Activated CD8-positive, alpha-beta memory T cell treated with anti-CD3 and anti-CD28 coated beads, Interleukin-2, amount 10 ng/mL, durations not matched to agents 7 days and 5 days (primary cell): Measurements from ENCODE around the gene MAPK9. TPM values are rescaled to one million over a fixed set of nuclear protein-coding genes. Genes with fewer than 3 reads are reported as not detected.
A peak's percentile ranks its signal among the peaks of the same experiment; 100 is the strongest.
"Not testable (repeated sequence)": the region's sequence is repeated elsewhere in the genome, so short reads cannot be mapped to it uniquely, and the experiment has no call there.

Experiments
- ATAC-seq: fragments of 150-1000 bp; cut with Tn5 transposase; one replicate; pipeline ENCODE4 v1.10.0; 2021; ENCODE audit warnings: moderate library complexity
- CTCF ChIA-PET: fragments of 350-600 bp; sonication (Branson Sonifier 250); formaldehyde crosslinking; loops from one replicate; lab custom pipeline; 2021; ENCODE audit warnings: antibody characterized with exemption; lab: Charles Lee
- DNase-seq: peaks from one replicate; pipeline ENCODE4 v3.0.0-alpha.2; 2020
- H3K27ac Mint-ChIP-seq: one replicate; pipeline ENCODE4 v1.8.0; 2021; ENCODE audit warnings: mild to moderate bottlenecking, mixed read lengths
- H3K27me3 Mint-ChIP-seq: one replicate; pipeline ENCODE4 v1.8.0; 2021; ENCODE audit warnings: mixed read lengths
- H3K36me3 Mint-ChIP-seq: one replicate; pipeline ENCODE4 v1.8.0; 2021; ENCODE audit warnings: mild to moderate bottlenecking, mixed read lengths
- H3K4me1 Mint-ChIP-seq: one replicate; pipeline ENCODE4 v1.8.0; 2021; ENCODE audit warnings: mixed read lengths
- H3K4me3 Mint-ChIP-seq: one replicate; pipeline ENCODE4 v1.8.0; 2021; ENCODE audit warnings: mild to moderate bottlenecking, moderate library complexity, mixed read lengths
- H3K9me3 Mint-ChIP-seq: one replicate; pipeline ENCODE4 v1.8.0; 2022; ENCODE audit warnings: low read depth, mixed read lengths
- total RNA-seq, 2 experiments: library from RNA; stranded (reverse); gene quantifications; one replicate each; pipeline ENCODE4 v1.2.3, GENCODE V29; 2021

Gene MAPK9
- total RNA-seq, 2 experiments from 2014 or later = 40.9 to 44.4 TPM

DNA sequence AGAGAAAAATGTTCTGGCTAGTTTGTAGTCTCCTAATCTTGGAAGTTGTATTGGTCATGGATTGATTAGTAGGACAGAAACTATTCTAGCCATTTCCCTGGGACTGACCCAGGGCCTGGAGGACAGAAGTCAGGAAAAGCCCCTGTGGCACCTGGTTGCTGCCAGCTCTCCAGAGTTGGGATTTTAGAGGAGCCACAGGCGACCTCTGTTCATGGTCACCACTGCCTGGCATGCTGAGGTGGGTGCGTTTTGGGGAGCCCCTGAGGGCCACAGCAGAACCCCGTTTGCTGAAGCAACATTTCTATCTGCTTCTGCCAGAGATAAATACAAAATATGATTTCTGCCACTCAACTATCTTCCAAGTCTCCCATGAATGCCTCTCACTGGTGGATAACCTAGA is 7.6 kb upstream of the MAPK9 start:
- CTCF ChIA-PET = no interaction called here
- Mint-ChIP-seq H3K4me3 (no peak overlapping the region), H3K9me3 (no peaks in the 10 kb centered on the region), H3K4me1 (no peaks in the 10 kb centered on the region), H3K27ac (no peak overlapping the region), H3K27me3 (no peaks in the 10 kb centered on the region), H3K36me3 (no peaks in the 10 kb centered on the region)
- no peak for DNase-seq
- no peak for ATAC-seq

DNA sequence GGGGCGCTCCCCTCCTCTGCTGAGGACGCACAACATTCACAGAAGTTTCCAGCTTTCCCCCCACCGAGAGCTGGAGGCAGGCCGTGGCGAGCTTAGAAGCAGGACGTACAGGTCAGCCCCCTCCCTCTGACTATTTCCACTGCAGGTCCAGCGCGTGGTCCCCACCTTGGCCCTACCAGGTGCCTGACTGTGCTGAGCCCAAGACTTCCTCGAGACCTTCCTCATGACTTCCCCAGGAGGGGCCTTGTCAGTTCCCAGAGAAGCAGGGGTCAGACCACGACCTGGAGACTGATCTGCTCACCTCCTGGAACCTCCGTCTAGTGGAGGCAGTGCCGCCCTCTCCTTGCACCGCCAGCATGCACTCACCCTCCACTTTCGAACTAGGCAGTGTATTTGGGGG is 7.1 kb upstream of the MAPK9 start:
- H3K9me3 Mint-ChIP-seq, H3K27me3 Mint-ChIP-seq, CTCF ChIA-PET, ATAC-seq, DNase-seq, H3K4me3 Mint-ChIP-seq, H3K27ac Mint-ChIP-seq, H3K4me1 Mint-ChIP-seq, H3K36me3 Mint-ChIP-seq: not testable (repeated sequence)

DNA sequence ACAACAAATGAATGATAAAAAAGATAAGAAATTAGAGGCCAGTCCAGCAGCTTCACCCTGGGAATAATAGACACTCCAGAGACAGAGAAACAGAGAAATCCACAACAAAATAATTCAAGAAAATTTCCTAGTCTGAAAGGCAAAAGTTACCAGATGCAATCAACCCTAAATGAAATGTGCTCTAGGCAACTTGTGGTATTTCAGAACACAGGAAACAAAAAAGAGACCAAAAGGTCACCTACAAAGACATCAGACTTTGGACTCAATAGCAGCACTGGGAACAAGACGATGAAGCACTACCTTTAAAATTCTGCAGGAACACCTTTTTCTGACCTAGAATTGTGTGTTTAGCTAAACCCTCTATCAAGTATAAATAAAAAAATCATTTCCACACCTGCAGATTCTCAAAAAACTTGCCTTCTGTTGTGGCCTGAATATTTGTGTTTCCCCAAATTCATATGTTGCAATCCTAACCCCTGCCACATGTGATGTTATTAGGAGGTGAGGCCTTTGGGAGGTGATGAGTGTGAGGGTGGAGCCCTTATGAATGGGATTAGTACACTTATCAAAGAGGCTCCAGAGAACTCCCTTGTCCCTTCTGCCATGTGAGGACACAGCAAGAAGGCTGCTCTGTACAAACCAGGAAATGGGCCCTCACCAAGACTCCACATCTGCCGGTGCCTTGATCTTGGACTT is 5.9 kb upstream of the MAPK9 start:
- Mint-ChIP-seq H3K36me3 (no peaks in the 10 kb centered on the region), H3K9me3 (no peaks in the 10 kb centered on the region), H3K4me1 (peaks cover 9% of the 10 kb centered on the region), H3K27ac (no peak overlapping the region), H3K4me3 (no peak overlapping the region), H3K27me3 (no peaks in the 10 kb centered on the region)
- DNase-seq = no peak
- CTCF ChIA-PET = interaction anchor here (0.8 to 1.4 kb wide), 2 partner anchors 17 to 18 kb away, joined by 3 to 5 read pairs; no protein-coding TSS in a partner anchor
- no peak for ATAC-seq

- no peak overlapping the region for H3K27ac Mint-ChIP-seq
- CTCF ChIA-PET = interaction anchor here (0.7 to 6.8 kb wide), 5 partner anchors 17 to 33 kb away, joined by 3 to 147 read pairs (median 5); no protein-coding TSS in a partner anchor
- H3K9me3 Mint-ChIP-seq = no peaks in the 10 kb centered on the region
- peaks cover 1% of the 10 kb centered on the region for H3K36me3 Mint-ChIP-seq
- H3K4me3 Mint-ChIP-seq = no peak overlapping the region
- no peak for ATAC-seq
- H3K4me1 Mint-ChIP-seq = peaks cover 12% of the 10 kb centered on the region
- no peak for DNase-seq
- no peaks in the 10 kb centered on the region for H3K27me3 Mint-ChIP-seq
Measured at GRCh38 chr5:180296771-180297170, 4.9 kb upstream of the MAPK9 start.

DNA sequence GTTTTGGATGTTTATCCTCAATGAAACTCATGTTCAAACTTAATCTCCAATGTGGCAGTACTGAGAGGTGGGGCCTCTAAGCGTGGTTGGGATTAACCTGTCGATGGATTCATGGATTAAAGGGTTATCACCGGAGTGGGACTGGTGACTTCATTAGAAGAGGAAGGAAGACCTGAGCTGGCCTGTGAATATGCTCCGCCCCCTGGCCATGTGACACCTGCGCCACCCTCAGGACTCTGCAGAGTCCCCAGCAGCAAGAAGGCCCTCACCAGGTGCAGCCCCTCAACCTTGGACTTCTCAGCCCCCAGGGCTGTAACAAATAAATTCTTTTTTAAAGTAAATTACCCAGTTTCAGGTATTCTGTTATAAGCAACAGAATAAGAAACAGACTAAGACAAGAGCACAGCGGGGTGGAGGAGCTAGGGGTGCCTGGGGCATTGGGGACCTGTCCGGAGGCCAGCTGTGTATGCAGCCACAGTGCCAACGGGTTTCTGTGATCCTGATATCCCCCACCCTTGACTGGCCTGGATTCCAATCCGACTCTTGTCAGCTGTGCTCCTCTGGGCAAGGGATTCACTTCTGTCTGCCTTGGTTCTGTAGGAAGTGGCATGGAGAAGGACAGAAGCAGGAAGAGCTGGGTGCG is 3.2 kb upstream of the MAPK9 start:
- Mint-ChIP-seq H3K36me3 (peaks cover 1% of the 10 kb centered on the region), H3K4me3 (no peak overlapping the region), H3K9me3 (no peaks in the 10 kb centered on the region), H3K4me1 (peaks cover 23% of the 10 kb centered on the region), H3K27ac (no peak overlapping the region), H3K27me3 (no peaks in the 10 kb centered on the region)
- no peak for DNase-seq
- ATAC-seq = no peak
- CTCF ChIA-PET = interaction anchor here (0.6 to 6.8 kb wide), 7 partner anchors 12 to 175 kb away, joined by 3 to 147 read pairs (median 9); partner anchors contain the start of gene RASGEF1C

DNA sequence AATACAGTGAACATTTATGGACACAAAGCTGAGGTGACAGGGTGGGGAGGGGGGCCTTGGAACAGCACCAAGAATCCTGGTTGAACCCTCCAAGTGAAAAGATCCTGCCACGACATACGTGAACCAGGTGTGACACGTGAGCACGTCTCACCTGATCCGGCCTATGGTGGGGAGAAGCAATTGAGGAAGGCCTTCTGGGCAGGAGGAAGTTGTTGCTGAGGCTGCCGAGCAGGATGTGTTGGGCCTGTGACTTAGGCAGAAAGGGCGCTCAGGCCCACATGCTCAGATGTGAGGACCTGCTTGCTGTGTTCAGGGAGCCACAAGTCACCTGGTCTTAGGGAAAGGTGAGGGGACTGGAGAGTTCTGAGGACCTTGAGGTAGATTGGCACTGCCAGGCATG is 2.5 kb upstream of the MAPK9 start:
- no peak overlapping the region for H3K4me3 Mint-ChIP-seq
- peaks cover 1% of the 10 kb centered on the region for H3K36me3 Mint-ChIP-seq
- peaks cover 23% of the 10 kb centered on the region for H3K4me1 Mint-ChIP-seq
- no peaks in the 10 kb centered on the region for H3K9me3 Mint-ChIP-seq
- H3K27me3 Mint-ChIP-seq = no peaks in the 10 kb centered on the region
- CTCF ChIA-PET = interaction anchor here (0.6 to 6.8 kb wide), 11 partner anchors 12 to 179 kb away, joined by 3 to 147 read pairs (median 9); partner anchors contain the start of gene RASGEF1C
- H3K27ac Mint-ChIP-seq = peak overlapping the region; percentile 15
- ATAC-seq (no peak), DNase-seq (no peak)

GRCh38 chr5:180291234-180291940 is 496 bp downstream of the MAPK9 start:
- peaks cover 23% of the 10 kb centered on the region for H3K4me1 Mint-ChIP-seq
- H3K36me3 Mint-ChIP-seq = peaks cover 16% of the 10 kb centered on the region
- no peaks in the 10 kb centered on the region for H3K9me3 Mint-ChIP-seq
- peak overlapping the region; percentile 93 for H3K4me3 Mint-ChIP-seq
- CTCF ChIA-PET = interaction anchor here (1.2 to 6.8 kb wide), 6 partner anchors 10 to 601 kb away, joined by 3 to 147 read pairs (median 8); partner anchors contain the start of gene RASGEF1C
- DNase-seq (peak; percentile 51), ATAC-seq (peak; percentile 31)
- no peaks in the 10 kb centered on the region for H3K27me3 Mint-ChIP-seq
- H3K27ac Mint-ChIP-seq = peak overlapping the region; percentile 61

GRCh38 chr5:180290568-180291233 is 1.2 kb downstream of the MAPK9 start:
- Mint-ChIP-seq H3K4me3 (peak overlapping the region; percentile 73), H3K27me3 (no peaks in the 10 kb centered on the region), H3K27ac (peak overlapping the region; percentile 61), H3K36me3 (peaks cover 18% of the 10 kb centered on the region), H3K9me3 (no peaks in the 10 kb centered on the region), H3K4me1 (peaks cover 23% of the 10 kb centered on the region)
- CTCF ChIA-PET = interaction anchor here (1.2 to 6.8 kb wide), 4 partner anchors 24 to 601 kb away, joined by 3 to 147 read pairs (median 50); partner anchors contain the start of gene RASGEF1C
- DNase-seq (no peak), ATAC-seq (no peak)

- CTCF ChIA-PET = interaction anchor here (1.6 to 6.8 kb wide), 4 partner anchors 25 to 600 kb away, joined by 3 to 147 read pairs (median 60); no protein-coding TSS in a partner anchor
- DNase-seq (no peak), ATAC-seq (no peak)
- Mint-ChIP-seq H3K4me3 (no peak overlapping the region), H3K27me3 (no peaks in the 10 kb centered on the region), H3K36me3 (peaks cover 23% of the 10 kb centered on the region), H3K9me3 (no peaks in the 10 kb centered on the region), H3K4me1 (peaks cover 23% of the 10 kb centered on the region), H3K27ac (no peak overlapping the region)
Measured at GRCh38 chr5:180289966-180290365, 1.9 kb downstream of the MAPK9 start.

GRCh38 chr5:180289433-180289832 is 2.5 kb downstream of the MAPK9 start:
- DNase-seq = no peak
- CTCF ChIA-PET = interaction anchor here (4.9 kb wide), 1 partner anchor 26 kb away, joined by 25 read pairs; no protein-coding TSS in a partner anchor
- Mint-ChIP-seq H3K27ac (no peak overlapping the region), H3K36me3 (peaks cover 29% of the 10 kb centered on the region), H3K27me3 (no peaks in the 10 kb centered on the region), H3K4me1 (peaks cover 23% of the 10 kb centered on the region), H3K9me3 (no peaks in the 10 kb centered on the region), H3K4me3 (no peak overlapping the region)
- no peak for ATAC-seq

DNA sequence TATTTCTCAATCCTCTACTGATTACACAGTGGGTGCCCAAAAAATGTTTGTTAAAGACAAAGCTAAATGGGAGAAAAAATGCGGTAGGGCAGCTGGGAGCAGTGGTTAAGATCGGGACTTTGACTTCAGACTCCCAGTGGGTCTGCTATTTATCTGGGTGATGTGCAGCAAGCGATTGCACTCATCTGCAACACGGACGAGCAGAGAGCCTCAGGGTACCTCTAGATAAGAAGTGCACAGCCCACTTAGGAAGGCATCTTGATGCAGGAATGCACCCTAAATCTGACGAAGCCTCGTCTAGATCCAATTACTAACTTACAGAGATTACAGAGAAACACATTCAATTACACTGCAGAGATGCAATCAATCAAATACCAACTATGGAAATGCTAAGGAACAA is 4.0 kb downstream of the MAPK9 start:
- CTCF ChIA-PET = interaction anchor here (4.9 kb wide), 1 partner anchor 27 kb away, joined by 25 read pairs; no protein-coding TSS in a partner anchor
- Mint-ChIP-seq H3K27me3 (no peaks in the 10 kb centered on the region), H3K36me3 (peaks cover 43% of the 10 kb centered on the region), H3K27ac (no peak overlapping the region), H3K9me3 (no peaks in the 10 kb centered on the region), H3K4me3 (no peak overlapping the region), H3K4me1 (peaks cover 14% of the 10 kb centered on the region)
- no peak for DNase-seq
- ATAC-seq = no peak

DNA sequence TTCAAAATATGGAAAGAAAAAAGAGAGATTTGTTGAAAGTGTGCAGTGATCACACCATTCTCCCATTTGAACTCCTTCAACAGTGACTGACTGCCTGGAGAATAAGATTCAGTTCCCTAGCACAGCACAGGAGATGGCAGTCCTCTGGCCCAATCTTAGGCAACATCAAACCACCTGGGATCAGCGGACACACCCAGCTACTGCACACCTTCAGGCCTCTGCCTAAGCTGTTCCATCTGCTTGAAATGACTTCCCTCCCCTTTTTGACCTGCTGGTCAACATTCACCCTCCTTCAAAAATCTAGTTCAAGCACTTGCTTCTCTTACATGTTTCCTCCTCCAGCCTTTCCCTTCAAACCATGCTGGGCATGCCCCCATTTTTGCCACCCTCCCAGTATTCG is 4.5 kb downstream of the MAPK9 start:
- Mint-ChIP-seq H3K9me3 (no peaks in the 10 kb centered on the region), H3K27me3 (no peaks in the 10 kb centered on the region), H3K27ac (no peak overlapping the region), H3K4me3 (no peak overlapping the region), H3K36me3 (peaks cover 47% of the 10 kb centered on the region), H3K4me1 (peaks cover 11% of the 10 kb centered on the region)
- DNase-seq (no peak), ATAC-seq (no peak)
- CTCF ChIA-PET = interaction anchor here (4.9 kb wide), 1 partner anchor 28 kb away, joined by 25 read pairs; no protein-coding TSS in a partner anchor
